ENCODE measurements around the gene STK32B.
"Not testable (repeated sequence)": the region's sequence is repeated elsewhere in the genome, so short reads cannot be mapped to it uniquely, and the experiment has no call there.

The STK32B gene

GRCh38 chr4:5051278-5052203, at the start of gene STK32B:
STK32B (plus strand) TSS chr4:5051480.
- peak; percentile 57 to 74 for DNase-seq

GRCh38 chr4:5001641-5002040, 49.6 kb upstream of the STK32B start:
- DNase-seq: not testable (repeated sequence)

- no peak for DNase-seq
Measured at GRCh38 chr4:5003372-5003857, 47.9 kb upstream of the STK32B start.

- no peak for DNase-seq
Measured at GRCh38 chr4:5003918-5004317, 47.4 kb upstream of the STK32B start.

- no peak for DNase-seq
Measured at GRCh38 chr4:5004496-5004895, 46.8 kb upstream of the STK32B start.

- not testable (repeated sequence) for DNase-seq
Measured at GRCh38 chr4:5006932-5007331, 44.3 kb upstream of the STK32B start.

- no peak for DNase-seq
Measured at GRCh38 chr4:5009796-5010195, 41.5 kb upstream of the STK32B start.

GRCh38 chr4:5010984-5011383, 40.3 kb upstream of the STK32B start:
- no peak for DNase-seq

- DNase-seq: no peak
Measured at GRCh38 chr4:5012244-5012898, 38.9 kb upstream of the STK32B start.

GRCh38 chr4:5012958-5013357, 38.3 kb upstream of the STK32B start:
- DNase-seq: no peak

- DNase-seq: no peak
Measured at GRCh38 chr4:5014007-5014682, 37.1 kb upstream of the STK32B start.

GRCh38 chr4:5018096-5018495, 33.2 kb upstream of the STK32B start:
- DNase-seq: no peak

GRCh38 chr4:5018603-5019002, 32.7 kb upstream of the STK32B start:
- no peak for DNase-seq

GRCh38 chr4:5019274-5019673, 32.0 kb upstream of the STK32B start, which contains the start of gene CYTL1:
CYTL1 (minus strand) TSS chr4:5019458; CDS start chr4:5019445, 13 bp downstream.
- DNase-seq: no peak

- no peak for DNase-seq
Measured at GRCh38 chr4:5019796-5020195, 31.5 kb upstream of the STK32B start.

GRCh38 chr4:5020341-5020740, 30.9 kb upstream of the STK32B start:
- no peak for DNase-seq

GRCh38 chr4:5021546-5021945, 29.7 kb upstream of the STK32B start:
- DNase-seq: no peak

GRCh38 chr4:5024673-5025072, 26.6 kb upstream of the STK32B start:
- no peak for DNase-seq

- DNase-seq: no peak
Measured at GRCh38 chr4:5026371-5026770, 24.9 kb upstream of the STK32B start.

- no peak for DNase-seq
Measured at GRCh38 chr4:5027346-5027745, 23.9 kb upstream of the STK32B start.

GRCh38 chr4:5028480-5028879, 22.8 kb upstream of the STK32B start:
- DNase-seq: no peak

GRCh38 chr4:5029447-5029846, 21.8 kb upstream of the STK32B start:
- no peak for DNase-seq

- no peak for DNase-seq
Measured at GRCh38 chr4:5030221-5030620, 21.1 kb upstream of the STK32B start.

Measured in NCI-H187 (cell line).